HG02970 (cell line): Measurements from ENCODE around the gene METAP1.
"Not testable (repeated sequence)": the region's sequence is repeated elsewhere in the genome, so short reads cannot be mapped to it uniquely, and the experiment has no call there.

Source experiments
- ATAC-seq: cut with Tn5 transposase; IDR thresholded peaks from one replicate; pipeline ENCODE4 v1.9.1; 2021; ENCODE audit warnings: mild to moderate bottlenecking, moderate library complexity, moderate number of reproducible peaks; ENCODE audit not compliant: unreplicated experiment, low FRiP score

METAP1 gene

DNA sequence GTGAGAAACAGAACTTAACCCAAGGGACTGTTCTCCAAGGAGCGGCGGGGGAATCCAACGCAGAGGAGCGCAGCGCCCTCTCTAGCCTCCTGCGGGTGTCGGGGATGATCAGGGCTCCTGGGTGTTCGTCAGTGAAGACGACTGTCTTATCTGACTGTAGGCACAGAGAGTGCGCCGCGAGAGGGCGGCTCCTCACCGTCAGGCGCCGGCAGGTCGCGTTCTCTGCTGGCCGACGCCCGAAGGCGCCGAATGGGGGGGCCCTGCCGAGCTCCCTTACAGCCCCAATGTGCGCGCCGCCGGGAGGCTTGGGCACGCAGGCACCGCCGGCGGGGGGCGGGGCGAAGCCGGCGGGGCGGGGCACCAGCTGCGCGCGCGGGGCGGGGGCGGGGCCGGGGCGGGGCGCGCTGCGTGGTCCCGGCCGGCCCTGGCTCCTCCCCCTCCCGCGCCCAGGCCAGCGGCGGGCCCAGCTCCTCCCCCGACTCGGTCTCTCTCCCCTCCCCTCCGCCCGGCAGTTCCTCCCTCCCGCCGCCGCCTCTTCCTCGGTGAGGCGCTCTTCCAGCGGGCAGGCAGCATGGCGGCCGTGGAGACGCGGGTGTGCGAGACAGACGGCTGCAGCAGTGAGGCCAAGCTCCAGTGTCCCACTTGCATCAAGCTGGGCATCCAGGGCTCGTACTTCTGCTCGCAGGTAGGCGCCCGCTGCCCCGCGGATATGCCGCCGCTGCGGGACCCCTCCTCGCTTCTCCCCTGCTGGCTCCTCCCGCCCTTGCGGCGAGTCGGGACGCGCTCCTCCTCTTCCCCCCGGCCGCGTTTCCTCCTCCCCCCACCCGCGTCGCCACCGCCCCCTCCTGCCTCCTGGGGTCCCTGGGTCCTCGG, at the start of gene METAP1:
Gene METAP1 (plus strand): TSS at position 539 of the 873 bp plus-strand sequence. CDS start 33 bp downstream, at position 572.
- ATAC-seq, result peak; percentile 96

DNA sequence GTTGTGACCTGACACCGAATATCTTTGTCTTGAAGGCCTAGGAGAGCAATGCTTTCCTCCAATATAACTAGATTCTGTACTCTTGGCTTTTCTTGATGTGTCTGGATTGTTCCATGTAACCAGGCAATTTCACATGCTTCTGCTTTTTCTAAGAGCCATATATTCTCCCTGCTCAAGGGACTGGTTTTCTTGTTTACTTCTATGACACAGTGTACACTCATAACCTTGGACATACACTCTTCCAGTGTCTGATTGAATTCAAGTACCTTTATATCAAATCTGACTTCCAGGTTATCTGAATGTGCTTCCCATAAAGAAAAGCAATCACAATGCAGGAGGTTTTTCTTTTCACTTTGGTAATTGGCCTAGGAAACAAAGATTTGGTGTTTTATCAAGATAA, 49.2 kb upstream of the METAP1 start:
- ATAC-seq, result no peak

DNA sequence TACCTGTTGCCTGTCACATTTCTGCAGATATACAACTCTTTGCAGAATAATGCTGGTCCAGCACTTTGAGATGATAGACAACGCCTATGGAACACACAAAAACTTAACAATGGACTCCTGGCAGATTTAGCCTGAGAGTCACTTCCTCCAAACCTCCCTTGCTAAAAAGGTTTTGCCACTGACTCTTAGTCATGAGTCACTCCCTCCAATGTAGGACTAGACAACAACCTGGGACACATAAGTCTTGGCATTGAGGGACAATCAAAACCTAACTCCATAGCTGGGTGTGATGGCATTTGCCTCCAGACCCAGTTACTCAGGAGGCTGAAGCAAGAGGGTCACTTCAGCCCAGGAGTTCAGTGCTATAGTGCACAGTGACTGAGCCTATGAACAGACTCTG, 44.6 kb upstream of the METAP1 start:
- ATAC-seq, result no peak

DNA sequence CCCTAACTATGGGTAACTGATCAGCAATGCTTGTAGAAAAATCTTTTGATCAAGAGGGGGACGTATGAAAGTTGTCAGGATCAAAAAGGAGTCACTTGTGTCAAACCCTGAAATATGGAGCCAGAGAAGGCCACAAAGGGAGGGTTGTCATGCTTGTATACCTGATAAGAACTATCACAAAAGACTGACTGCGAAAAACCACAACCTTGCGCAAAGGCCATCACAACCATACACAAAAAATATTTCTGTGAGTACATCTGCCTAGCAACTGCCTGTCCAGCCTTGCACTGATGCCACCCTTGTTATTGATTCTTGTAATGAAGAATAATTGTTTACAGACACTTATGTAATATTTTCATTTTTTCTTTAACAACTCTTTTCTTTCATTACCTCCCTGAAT, 43.8 kb upstream of the METAP1 start:
- ATAC-seq, result no peak

DNA sequence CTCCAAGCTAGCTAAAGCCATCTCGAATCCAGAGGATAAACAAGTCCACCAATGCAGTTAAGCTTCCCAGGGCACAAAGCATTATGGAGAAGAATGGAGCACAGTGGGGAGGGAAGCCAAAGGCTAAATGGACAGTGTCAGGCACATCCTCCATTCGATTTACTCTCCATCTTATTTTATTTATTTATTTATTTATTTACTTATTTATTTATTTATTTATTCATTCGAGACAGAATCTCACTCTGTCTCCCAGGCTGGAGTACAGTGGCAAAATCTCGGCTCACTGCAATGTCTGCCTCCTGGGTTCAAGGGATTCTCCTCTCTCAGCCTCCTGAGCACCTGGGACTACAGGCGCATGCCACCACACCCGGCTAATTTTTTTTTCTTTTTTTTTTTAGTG, 40.3 kb upstream of the METAP1 start:
- ATAC-seq, result no peak

- ATAC-seq, result no peak
Measured at GRCh38 chr4:98958065-98958464, 37.5 kb upstream of the METAP1 start.

- ATAC-seq, result no peak
Measured at GRCh38 chr4:98959411-98959810, 36.1 kb upstream of the METAP1 start.

DNA sequence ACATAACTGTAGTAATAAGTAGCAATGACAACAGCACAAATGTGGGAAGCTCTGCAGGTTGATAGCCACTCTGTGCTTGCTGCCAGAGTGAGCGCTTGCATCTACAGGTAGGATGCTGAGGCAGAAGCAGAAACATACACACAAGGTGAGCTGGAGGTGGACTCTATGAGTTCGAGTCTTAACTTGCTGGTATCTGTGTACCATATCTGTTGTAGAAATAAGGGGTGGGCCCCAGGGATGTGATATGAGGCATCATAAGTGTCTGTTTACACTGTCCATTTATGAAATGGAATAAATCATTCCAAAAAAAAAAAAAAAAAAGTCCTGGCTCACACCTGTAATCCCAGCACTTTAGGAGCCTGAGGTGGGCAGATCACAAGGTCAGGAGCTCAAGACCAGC, 33.8 kb upstream of the METAP1 start:
- no peak for ATAC-seq

DNA sequence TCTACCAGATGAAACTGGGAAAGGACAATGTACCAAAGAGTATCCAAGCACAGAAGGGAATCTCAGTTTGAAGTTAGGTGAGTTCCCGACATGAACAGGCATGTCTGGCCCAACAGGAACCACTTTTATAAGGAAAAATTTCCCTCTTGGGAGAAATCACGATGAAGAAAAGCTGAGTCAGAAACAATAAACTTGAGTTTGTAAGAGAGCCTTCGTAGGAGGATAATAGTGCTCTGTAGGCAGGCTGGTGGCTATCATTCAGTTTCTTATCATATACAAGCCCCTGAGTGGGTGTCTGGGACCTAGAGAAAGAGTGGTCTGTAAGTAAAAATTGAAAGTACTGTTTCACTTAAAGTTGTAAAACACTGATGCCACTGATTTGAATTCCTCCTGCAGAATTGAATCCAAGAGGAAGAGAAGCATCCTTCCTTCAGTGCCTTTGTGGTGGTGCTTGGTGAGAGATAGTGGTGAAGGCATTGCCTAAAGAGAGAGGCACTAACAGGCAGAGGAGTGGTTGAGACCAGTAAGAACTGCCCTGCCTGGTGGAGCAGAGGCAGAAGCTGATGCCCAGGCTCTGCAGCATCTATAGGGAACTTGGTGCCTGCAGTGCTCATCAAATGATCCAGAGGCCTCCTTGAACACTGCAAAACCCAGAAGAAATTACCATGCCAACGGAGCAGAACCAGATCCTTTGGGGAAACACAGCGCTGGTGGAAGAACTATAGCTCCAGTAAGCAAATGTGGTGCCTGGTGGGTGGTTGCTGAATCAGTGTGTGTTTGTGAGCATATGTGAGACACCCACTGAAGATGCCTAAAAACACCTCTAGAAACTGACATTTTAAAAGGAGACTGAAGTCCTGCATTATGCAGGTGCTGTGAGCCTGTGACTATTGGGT, 31.7 kb upstream of the METAP1 start:
- no peak for ATAC-seq

DNA sequence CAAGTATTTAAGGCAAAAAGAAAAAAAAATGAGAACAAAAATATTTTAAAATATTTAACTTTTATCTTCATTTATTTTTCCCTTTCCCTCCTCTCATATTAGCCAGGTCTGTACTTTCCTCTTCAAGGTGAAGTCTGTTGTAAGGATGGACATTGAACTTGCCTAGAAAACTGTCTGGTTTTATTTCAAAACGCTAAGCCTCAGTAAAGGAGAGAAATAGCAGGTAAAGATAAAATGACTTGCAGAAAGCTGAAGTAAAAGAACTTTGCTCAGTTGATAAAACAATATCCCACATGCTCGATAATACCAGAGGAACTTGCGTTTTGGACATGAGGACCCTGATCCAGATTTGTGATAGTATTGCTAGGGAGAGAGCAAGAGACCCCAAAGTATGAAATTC, 28.6 kb upstream of the METAP1 start:
- no peak for ATAC-seq

DNA sequence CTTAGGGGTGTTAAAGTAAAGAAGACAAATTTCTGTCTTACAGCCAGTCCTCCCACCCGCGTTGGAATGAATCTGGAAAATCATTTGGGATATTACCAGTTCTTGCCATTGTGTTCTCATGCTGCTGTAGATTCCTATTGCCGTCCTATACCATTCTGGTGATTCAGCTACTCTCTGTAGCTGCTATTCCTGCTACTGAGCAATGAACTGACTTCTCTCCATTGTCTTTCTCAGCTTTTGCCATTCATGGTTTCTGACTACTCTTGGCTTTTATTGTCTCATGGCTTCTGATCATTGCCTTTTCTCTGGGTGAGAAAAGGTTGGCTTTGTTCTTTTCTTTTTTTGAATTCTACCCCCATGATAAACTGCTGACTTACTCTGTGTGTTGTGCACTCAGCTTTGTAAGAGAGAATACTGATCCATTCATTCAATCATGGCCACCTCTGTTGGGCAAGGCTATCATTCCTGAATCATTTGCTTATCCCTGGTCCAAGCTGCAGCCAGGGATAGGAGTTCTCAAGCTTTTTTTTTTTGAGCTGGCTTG, 27.7 kb upstream of the METAP1 start:
- ATAC-seq, result no peak

- no peak for ATAC-seq
Measured at GRCh38 chr4:98969878-98970785, 25.4 kb upstream of the METAP1 start.

- ATAC-seq, result no peak
Measured at GRCh38 chr4:98976716-98977115, 18.8 kb upstream of the METAP1 start.

DNA sequence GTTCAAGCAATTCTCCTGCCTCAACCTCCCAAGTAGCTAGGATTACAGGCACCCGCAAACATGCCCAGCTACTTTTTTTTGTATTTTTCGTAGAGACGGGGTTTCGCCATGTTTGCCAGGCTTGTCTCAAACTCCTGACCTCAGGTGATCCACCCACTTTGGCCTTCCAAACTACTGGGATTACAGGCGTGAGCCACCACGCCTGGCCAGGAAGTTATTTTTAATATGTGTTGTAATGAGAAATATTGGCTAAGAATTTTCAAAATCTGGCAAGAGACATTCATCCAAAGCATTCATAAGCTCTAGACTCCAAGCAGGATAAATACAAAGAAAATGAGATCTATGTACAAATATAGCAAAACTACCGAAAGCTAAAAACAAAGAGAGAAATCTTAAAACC, 18.0 kb upstream of the METAP1 start:
- no peak for ATAC-seq

DNA sequence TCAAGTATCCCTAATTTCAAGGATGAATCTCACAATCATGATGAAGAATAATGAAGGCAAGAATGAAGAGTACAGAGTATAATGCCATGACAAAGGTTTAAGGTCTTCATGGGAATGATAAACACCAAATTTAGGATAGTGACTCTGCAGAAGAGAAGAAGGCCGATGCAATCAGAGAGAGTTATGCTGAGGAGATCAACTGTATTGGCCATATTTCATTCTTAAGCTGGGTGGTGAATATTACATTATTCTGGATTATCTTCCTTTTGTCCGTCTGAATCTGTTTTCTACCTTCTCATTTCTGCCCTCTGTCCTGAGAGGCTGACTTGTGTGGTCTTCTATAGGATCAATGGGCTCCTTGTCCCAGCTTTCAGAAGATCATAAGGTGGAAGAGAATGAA, 7.8 kb upstream of the METAP1 start:
- no peak for ATAC-seq

GRCh38 chr4:98992835-98993234, 2.7 kb upstream of the METAP1 start:
- ATAC-seq, result not testable (repeated sequence)

GRCh38 chr4:98993419-98994071, 2.0 kb upstream of the METAP1 start:
- no peak for ATAC-seq

GRCh38 chr4:98994474-98995182, 893 bp upstream of the METAP1 start:
- no peak for ATAC-seq
